ENCODE results near the gene PYGL. TPM values are rescaled to one million over a fixed set of nuclear protein-coding genes. Genes with fewer than 3 reads are reported as not detected.
A peak's percentile ranks its signal among the peaks of the same experiment; 100 is the strongest.
"Not testable (repeated sequence)": the region's sequence is repeated elsewhere in the genome, so short reads cannot be mapped to it uniquely, and the experiment has no call there.

The PYGL gene
- total RNA-seq, 1 donor from 2014 or later: 71.1 TPM

- Histone ChIP-seq H3K36me3 (ENCODE audit: control insufficient read depth, insufficient read depth, low read length) (peaks cover 4% of the 10 kb centered on the region), H3K4me3 (ENCODE audit: low read depth, low read length) (peak overlapping the region; percentile 98), H3K27me3 (ENCODE audit: control insufficient read depth, insufficient read depth, low read length) (no peaks in the 10 kb centered on the region)
- TF ChIP-seq CTCF (IDR thresholded peaks at IDR 0.05; ENCODE audit: insufficient read depth, low read length, severe bottlenecking): no peak
- DNase-seq (ENCODE audit: low read depth): peak; percentile 37
- no peak for FAIRE-seq
These were observed 881 bp downstream of the PYGL start for GRCh38 chr14:50943261-50943942.

- not testable (repeated sequence) for FAIRE-seq; H3K36me3 ChIP-seq (ENCODE audit: control insufficient read depth, insufficient read depth, low read length); DNase-seq (ENCODE audit: low read depth); H3K27me3 ChIP-seq (ENCODE audit: control insufficient read depth, insufficient read depth, low read length); H3K4me3 ChIP-seq (ENCODE audit: low read depth, low read length)
These were observed 2.6 kb downstream of the PYGL start for GRCh38 chr14:50941638-50942037.

GRCh38 chr14:50941151-50941550 lies 3.1 kb downstream of the PYGL start:
- peaks cover 4% of the 10 kb centered on the region for H3K36me3 ChIP-seq (ENCODE audit: control insufficient read depth, insufficient read depth, low read length)
- DNase-seq (ENCODE audit: low read depth) (no peak), FAIRE-seq (no peak)
- no peak for TF ChIP-seq CTCF (IDR thresholded peaks at IDR 0.05; ENCODE audit: insufficient read depth, low read length, severe bottlenecking)
- no peak overlapping the region for H3K4me3 ChIP-seq (ENCODE audit: low read depth, low read length)
- H3K27me3 ChIP-seq (ENCODE audit: control insufficient read depth, insufficient read depth, low read length): no peaks in the 10 kb centered on the region

GRCh38 chr14:50937800-50938199 lies 6.5 kb downstream of the PYGL start:
- no peak for FAIRE-seq
- no peak overlapping the region for H3K4me3 ChIP-seq (ENCODE audit: low read depth, low read length)
- H3K36me3 ChIP-seq (ENCODE audit: control insufficient read depth, insufficient read depth, low read length): peaks cover 13% of the 10 kb centered on the region

GRCh38 chr14:50937325-50937724 lies 7.0 kb downstream of the PYGL start:
- H3K4me3 ChIP-seq (ENCODE audit: low read depth, low read length): no peak overlapping the region
- DNase-seq (ENCODE audit: low read depth) (peak; percentile 94), FAIRE-seq (no peak)
- no peak for TF ChIP-seq CTCF (IDR thresholded peaks at IDR 0.05; ENCODE audit: insufficient read depth, low read length, severe bottlenecking)
- no peaks in the 10 kb centered on the region for H3K27me3 ChIP-seq (ENCODE audit: control insufficient read depth, insufficient read depth, low read length)
- H3K36me3 ChIP-seq (ENCODE audit: control insufficient read depth, insufficient read depth, low read length): peaks cover 13% of the 10 kb centered on the region

More at GRCh38 chr14:50937800-50938199, 6.5 kb downstream of the PYGL start:
- TF ChIP-seq CTCF (IDR thresholded peaks at IDR 0.05; ENCODE audit: insufficient read depth, low read length, severe bottlenecking): no peak
- no peaks in the 10 kb centered on the region for H3K27me3 ChIP-seq (ENCODE audit: control insufficient read depth, insufficient read depth, low read length)
- no peak for DNase-seq (ENCODE audit: low read depth)

GRCh38 chr14:50936882-50937281 lies 7.4 kb downstream of the PYGL start:
- no peak for TF ChIP-seq CTCF (IDR thresholded peaks at IDR 0.05; ENCODE audit: insufficient read depth, low read length, severe bottlenecking)
- H3K36me3 ChIP-seq (ENCODE audit: control insufficient read depth, insufficient read depth, low read length): peaks cover 11% of the 10 kb centered on the region
- no peak for DNase-seq (ENCODE audit: low read depth)
- FAIRE-seq: no peak
- H3K4me3 ChIP-seq (ENCODE audit: low read depth, low read length): no peak overlapping the region
- H3K27me3 ChIP-seq (ENCODE audit: control insufficient read depth, insufficient read depth, low read length): no peaks in the 10 kb centered on the region

Measured in bronchial epithelial cell (primary cell).